ENCODE measurements around the gene UTS2R. TPM values are rescaled to one million over a fixed set of nuclear protein-coding genes. Genes with fewer than 3 reads are reported as not detected.

UTS2R gene
- total and polyA plus RNA-seq, 8 donors: not detected

GRCh38 chr17:82400206-82400605 lies 28.6 kb downstream of the UTS2R start:
- Histone ChIP-seq H3K27ac (no peak overlapping the region), H3K36me3 (peaks cover 12 to 83% (median 63%) of the 10 kb centered on the region in 4 donors)
- intact Hi-C loops (cut with DNase I; ENCODE audit: low total_unique reads): no loop called here

GRCh38 chr17:82400830-82401229 lies 29.3 kb downstream of the UTS2R start:
- Histone ChIP-seq H3K27ac (no peak overlapping the region), H3K4me1 (peaks cover 0 to 24% (median 12%) of the 10 kb centered on the region in 4 donors), H3K27me3 (no peaks in the 10 kb centered on the region), H3K36me3 (peaks cover 12 to 85% (median 65%) of the 10 kb centered on the region in 4 donors), H3K9me3 (no peaks in the 10 kb centered on the region), H3K4me3 (no peak overlapping the region)
- TF ChIP-seq POLR2A (IDR thresholded peaks at IDR 0.05): no peak
- TF ChIP-seq POLR2AphosphoS5 (IDR thresholded peaks at IDR 0.05): no peak
- no peak for TF ChIP-seq EP300 (IDR thresholded peaks at IDR 0.05)
- TF ChIP-seq CTCF (IDR thresholded peaks at IDR 0.05): no peak
- peak in 1 of 2 donors; percentile 49 for DNase-seq
- intact Hi-C loops (cut with DNase I; ENCODE audit: low total_unique reads): no loop called here
- WGBS, 5 donors: 77 to 83% (median 78%) methylated on average over 18 to 19 of the region's 19 CpGs

More at GRCh38 chr17:82400206-82400605, 28.6 kb downstream of the UTS2R start:
- Histone ChIP-seq H3K4me3 (no peak overlapping the region), H3K4me1 (peaks cover 0 to 24% (median 12%) of the 10 kb centered on the region in 4 donors), H3K27me3 (no peaks in the 10 kb centered on the region), H3K9me3 (no peaks in the 10 kb centered on the region)
- 68 to 83% (median 75%) methylated on average over 7 of the region's 7 CpGs for WGBS, 5 donors
- peak in 1 of 2 donors; percentile 67 for DNase-seq
- no peak for TF ChIP-seq CTCF (IDR thresholded peaks at IDR 0.05)
- TF ChIP-seq EP300 (IDR thresholded peaks at IDR 0.05): no peak
- TF ChIP-seq POLR2A (IDR thresholded peaks at IDR 0.05): no peak
- TF ChIP-seq POLR2AphosphoS5 (IDR thresholded peaks at IDR 0.05): no peak

GRCh38 chr17:82402865-82403264 lies 31.3 kb downstream of the UTS2R start:
- Histone ChIP-seq H3K36me3 (peaks cover 12 to 86% (median 64%) of the 10 kb centered on the region in 4 donors), H3K9me3 (no peaks in the 10 kb centered on the region), H3K27me3 (no peaks in the 10 kb centered on the region), H3K4me1 (peaks cover 0 to 23% (median 12%) of the 10 kb centered on the region in 4 donors), H3K27ac (no peak overlapping the region), H3K4me3 (no peak overlapping the region)
- intact Hi-C loops (cut with DNase I; ENCODE audit: low total_unique reads): no loop called here
- DNase-seq: no peak
- 85 to 91% (median 87%) methylated on average over 7 of the region's 7 CpGs for WGBS, 5 donors
- TF ChIP-seq EP300 (IDR thresholded peaks at IDR 0.05) (no peak), POLR2A (IDR thresholded peaks at IDR 0.05) (no peak), CTCF (IDR thresholded peaks at IDR 0.05) (no peak), POLR2AphosphoS5 (IDR thresholded peaks at IDR 0.05) (no peak)

- WGBS, 5 donors: 95 to 97% (median 95%) methylated on average over 58 to 67 of the region's 67 CpGs
- Histone ChIP-seq H3K9me3 (no peaks in the 10 kb centered on the region), H3K4me1 (peaks cover 0 to 19% (median 11%) of the 10 kb centered on the region in 4 donors), H3K36me3 (peaks cover 12 to 90% (median 69%) of the 10 kb centered on the region in 4 donors), H3K27ac (no peak overlapping the region), H3K27me3 (no peaks in the 10 kb centered on the region), H3K4me3 (no peak overlapping the region)
- no peak for DNase-seq
- TF ChIP-seq POLR2A (IDR thresholded peaks at IDR 0.05): no peak
- TF ChIP-seq EP300 (IDR thresholded peaks at IDR 0.05): no peak
- TF ChIP-seq CTCF (IDR thresholded peaks at IDR 0.05): no peak
- no peak for TF ChIP-seq POLR2AphosphoS5 (IDR thresholded peaks at IDR 0.05)
- intact Hi-C loops (cut with DNase I; ENCODE audit: low total_unique reads): no loop called here
Observed at GRCh38 chr17:82403662-82404660, 32.4 kb downstream of the UTS2R start.

Data from stomach (tissue), 9 donors.